Activated CD4-positive, alpha-beta T cell treated with anti-CD3 and anti-CD28 coated beads for 36 hours (primary cell): Measurements from ENCODE around the gene SCN7A. TPM values are rescaled to one million over a fixed set of nuclear protein-coding genes. Genes with fewer than 3 reads are reported as not detected.
A peak's percentile ranks its signal among the peaks of the same experiment; 100 is the strongest.

ENCODE experiments used
- ATAC-seq: fragments of 200-7000 bp; cut with Tn5 transposase; one replicate; pipeline ENCODE4 v1.10.0; 2021; ENCODE audit warnings: mild to moderate bottlenecking, moderate library complexity
- CTCF ChIA-PET: fragments of 350-600 bp; sonication (Branson Sonifier 250); formaldehyde crosslinking; loops from one replicate; lab custom pipeline; 2021; ENCODE audit warnings: antibody characterized with exemption; lab: Charles Lee
- POLR2A ChIA-PET: fragments of 350-600 bp; sonication (Branson Sonifier 250); formaldehyde crosslinking; loops from one replicate; lab custom pipeline; 2021; ENCODE audit warnings: antibody characterized with exemption, inconsistent platforms; lab: Charles Lee
- DNase-seq: peaks from one replicate; pipeline ENCODE4 v3.0.0-alpha.2; 2020
- H3K27ac Mint-ChIP-seq: one replicate; pipeline ENCODE4 v1.8.0; 2021; ENCODE audit warnings: mixed read lengths
- H3K27me3 Mint-ChIP-seq: one replicate; pipeline ENCODE4 v1.8.0; 2021; ENCODE audit warnings: mixed read lengths
- H3K36me3 Mint-ChIP-seq: one replicate; pipeline ENCODE4 v1.8.0; 2021; ENCODE audit warnings: low read depth, mixed read lengths
- H3K4me1 Mint-ChIP-seq: one replicate; pipeline ENCODE4 v1.8.0; 2021; ENCODE audit warnings: mixed read lengths
- H3K4me3 Mint-ChIP-seq: one replicate; pipeline ENCODE4 v1.8.0; 2021; ENCODE audit warnings: mild to moderate bottlenecking, moderate library complexity, mixed read lengths
- H3K9me3 Mint-ChIP-seq: one replicate; pipeline ENCODE4 v1.8.0; 2021; ENCODE audit warnings: low read depth, mixed read lengths
- intact Hi-C, 2 experiments: fragments of 100-400 bp; cut with DNase I in 1 of 2; cut with micrococcal nuclease in 1 of 2; formaldehyde crosslinking; loops; one replicate each; pipeline versions ENCODE4 v1.14.2 to v1.15.1; 2022 to 2024; cut with DNase I, micrococcal nuclease
- total RNA-seq, 2 experiments: library from RNA; stranded (reverse); gene quantifications; one replicate each; pipeline ENCODE4 v1.2.3, GENCODE V29; 2021

The SCN7A gene
- not detected for total RNA-seq

GRCh38 chr2:166494140-166494624, at the start of gene SCN7A:
SCN7A (minus strand) TSS chr2:166494249; CDS start chr2:166477696, 16,553 bp downstream.
- ChIA-PET POLR2A (interaction anchor here (0.6 kb wide), 1 partner anchor 555 kb away, joined by 3 read pairs; no protein-coding TSS in a partner anchor), CTCF (no interaction called here)
- H3K36me3 Mint-ChIP-seq = no peaks in the 10 kb centered on the region
- H3K27ac Mint-ChIP-seq = no peak within 1 kb of the TSS
- ATAC-seq (no peak), DNase-seq (peak; percentile 36)
- H3K9me3 Mint-ChIP-seq = no peaks in the 10 kb centered on the region
- no peaks in the 10 kb centered on the region for H3K4me1 Mint-ChIP-seq
- intact Hi-C loops = no loop called here
- H3K4me3 Mint-ChIP-seq = no peak within 1 kb of the TSS
- peaks cover 8% of the 10 kb centered on the region for H3K27me3 Mint-ChIP-seq

GRCh38 chr2:166539340-166540162, 45.5 kb upstream of the SCN7A start:
- Mint-ChIP-seq H3K27me3 (peaks cover 7% of the 10 kb centered on the region), H3K36me3 (no peaks in the 10 kb centered on the region), H3K27ac (no peak overlapping the region), H3K9me3 (no peaks in the 10 kb centered on the region), H3K4me3 (no peak overlapping the region), H3K4me1 (peaks cover 2% of the 10 kb centered on the region)
- ATAC-seq = peak; percentile 76
- ChIA-PET CTCF (interaction anchor here (0.6 to 1.3 kb wide), 11 partner anchors 8 to 1581 kb away, joined by 3 to 12 read pairs (median 4); no protein-coding TSS in a partner anchor), POLR2A (interaction anchor here (0.7 kb wide), 1 partner anchor 13 kb away, joined by 3 read pairs; no protein-coding TSS in a partner anchor)
- intact Hi-C loops = loop anchor here (1.0 to 2.0 kb wide), 2 partner anchors 673 to 1579 kb away; no protein-coding TSS in a partner anchor
- peak; percentile 9 for DNase-seq

GRCh38 chr2:166536111-166536510, 42.1 kb upstream of the SCN7A start:
- intact Hi-C loops = no loop called here
- ATAC-seq = no peak
- CTCF ChIA-PET = no interaction called here
- no peak overlapping the region for H3K4me3 Mint-ChIP-seq
- H3K4me1 Mint-ChIP-seq = peaks cover 2% of the 10 kb centered on the region
- no peaks in the 10 kb centered on the region for H3K9me3 Mint-ChIP-seq
- POLR2A ChIA-PET = no interaction called here
- H3K27ac Mint-ChIP-seq = no peak overlapping the region
- DNase-seq = no peak
- H3K36me3 Mint-ChIP-seq = no peaks in the 10 kb centered on the region
- H3K27me3 Mint-ChIP-seq = peaks cover 9% of the 10 kb centered on the region

- Mint-ChIP-seq H3K27ac (no peak overlapping the region), H3K9me3 (no peaks in the 10 kb centered on the region), H3K4me1 (no peaks in the 10 kb centered on the region), H3K27me3 (peaks cover 2% of the 10 kb centered on the region), H3K36me3 (no peaks in the 10 kb centered on the region), H3K4me3 (no peak overlapping the region)
- ATAC-seq = no peak
- intact Hi-C loops = no loop called here
- DNase-seq = no peak
- POLR2A ChIA-PET = no interaction called here
- CTCF ChIA-PET = no interaction called here
Measured at GRCh38 chr2:166521155-166521554, 27.1 kb upstream of the SCN7A start.

- Mint-ChIP-seq H3K36me3 (no peaks in the 10 kb centered on the region), H3K4me3 (no peak overlapping the region), H3K9me3 (no peaks in the 10 kb centered on the region), H3K27ac (no peak overlapping the region), H3K27me3 (peaks cover 2% of the 10 kb centered on the region), H3K4me1 (no peaks in the 10 kb centered on the region)
- ChIA-PET POLR2A (no interaction called here), CTCF (no interaction called here)
- intact Hi-C loops = no loop called here
- ATAC-seq = no peak
- DNase-seq = no peak
Measured at GRCh38 chr2:166520604-166521003, 26.6 kb upstream of the SCN7A start.

GRCh38 chr2:166519391-166519962, 25.4 kb upstream of the SCN7A start:
- CTCF ChIA-PET = no interaction called here
- ATAC-seq (no peak), DNase-seq (no peak)
- no peaks in the 10 kb centered on the region for H3K4me1 Mint-ChIP-seq
- H3K27ac Mint-ChIP-seq = no peak overlapping the region
- H3K27me3 Mint-ChIP-seq = peaks cover 2% of the 10 kb centered on the region
- POLR2A ChIA-PET = no interaction called here
- no peaks in the 10 kb centered on the region for H3K9me3 Mint-ChIP-seq
- H3K36me3 Mint-ChIP-seq = no peaks in the 10 kb centered on the region
- intact Hi-C loops = no loop called here
- H3K4me3 Mint-ChIP-seq = no peak overlapping the region

- ATAC-seq = no peak
- ChIA-PET CTCF (no interaction called here), POLR2A (no interaction called here)
- Mint-ChIP-seq H3K27ac (no peak overlapping the region), H3K27me3 (peaks cover 2% of the 10 kb centered on the region), H3K4me3 (no peak overlapping the region), H3K36me3 (no peaks in the 10 kb centered on the region), H3K9me3 (no peaks in the 10 kb centered on the region), H3K4me1 (no peaks in the 10 kb centered on the region)
- intact Hi-C loops = loop anchor here in 1 of 2 experiments (1.0 kb wide), 1 partner anchor 28 kb away; no protein-coding TSS in a partner anchor
- DNase-seq = no peak
Measured at GRCh38 chr2:166518634-166519390, 24.8 kb upstream of the SCN7A start.

- intact Hi-C loops = loop anchor here in 1 of 2 experiments (1.0 kb wide), 1 partner anchor 26 kb away; no protein-coding TSS in a partner anchor
- Mint-ChIP-seq H3K36me3 (no peaks in the 10 kb centered on the region), H3K27ac (no peak overlapping the region), H3K9me3 (no peaks in the 10 kb centered on the region), H3K27me3 (peaks cover 4% of the 10 kb centered on the region), H3K4me3 (no peak overlapping the region), H3K4me1 (no peaks in the 10 kb centered on the region)
- DNase-seq (no peak), ATAC-seq (no peak)
- ChIA-PET CTCF (no interaction called here), POLR2A (no interaction called here)
Measured at GRCh38 chr2:166517533-166518061, 23.5 kb upstream of the SCN7A start.

- CTCF ChIA-PET = interaction anchor here (0.6 to 1.4 kb wide), 3 partner anchors 8 to 304 kb away, joined by 3 to 4 read pairs (median 3); no protein-coding TSS in a partner anchor
- peak; percentile 30 for DNase-seq
- Mint-ChIP-seq H3K9me3 (no peaks in the 10 kb centered on the region), H3K4me3 (no peak overlapping the region), H3K27ac (no peak overlapping the region), H3K27me3 (peaks cover 4% of the 10 kb centered on the region), H3K4me1 (no peaks in the 10 kb centered on the region), H3K36me3 (no peaks in the 10 kb centered on the region)
- ATAC-seq = no peak
- POLR2A ChIA-PET = no interaction called here
- intact Hi-C loops = no loop called here
Measured at GRCh38 chr2:166516712-166517303, 22.8 kb upstream of the SCN7A start.

- Mint-ChIP-seq H3K4me3 (no peak overlapping the region), H3K36me3 (no peaks in the 10 kb centered on the region), H3K27ac (no peak overlapping the region), H3K9me3 (no peaks in the 10 kb centered on the region), H3K4me1 (no peaks in the 10 kb centered on the region), H3K27me3 (peaks cover 4% of the 10 kb centered on the region)
- ChIA-PET CTCF (interaction anchor here (0.6 kb wide), 1 partner anchor 29 kb away, joined by 3 read pairs; no protein-coding TSS in a partner anchor), POLR2A (no interaction called here)
- ATAC-seq = no peak
- intact Hi-C loops = loop anchor here in 1 of 2 experiments (5.0 kb wide), 1 partner anchor 92 kb away; no protein-coding TSS in a partner anchor
- no peak for DNase-seq
Measured at GRCh38 chr2:166513952-166514351, 19.9 kb upstream of the SCN7A start.
